Activated naive CD8-positive, alpha-beta T cell treated with anti-CD3 and anti-CD28 coated beads, Interleukin-2, amount 10 ng/mL, durations not matched to agents 7 days and 5 days (primary cell): ENCODE measurements around the gene PPP1R11. TPM values are rescaled to one million over a fixed set of nuclear protein-coding genes. Genes with fewer than 3 reads are reported as not detected.

Experiments
- ATAC-seq: fragments of 150-1000 bp; cut with Tn5 transposase; one replicate; pipeline ENCODE4 v1.10.0; 2021; ENCODE audit warnings: low read depth, moderate library complexity
- POLR2A ChIA-PET: fragments of 350-600 bp; sonication (Branson Sonifier 250); formaldehyde crosslinking; loops from one replicate; lab custom pipeline; 2021; ENCODE audit warnings: antibody characterized with exemption; lab: Charles Lee
- DNase-seq: peaks from one replicate; pipeline ENCODE4 v3.0.0; 2021
- H3K27ac Mint-ChIP-seq: one replicate; pipeline ENCODE4 v1.8.0; 2022; ENCODE audit warnings: mild to moderate bottlenecking, mixed read lengths
- H3K27me3 Mint-ChIP-seq: one replicate; pipeline ENCODE4 v1.8.0; 2022; ENCODE audit warnings: mild to moderate bottlenecking, moderate library complexity, mixed read lengths
- H3K36me3 Mint-ChIP-seq: one replicate; pipeline ENCODE4 v1.8.0; 2021; ENCODE audit warnings: mild to moderate bottlenecking, mixed read lengths
- H3K4me1 Mint-ChIP-seq: one replicate; pipeline ENCODE4 v1.8.0; 2021; ENCODE audit warnings: mixed read lengths
- H3K4me3 Mint-ChIP-seq: one replicate; pipeline ENCODE4 v1.8.0; 2022; ENCODE audit warnings: mild to moderate bottlenecking, moderate library complexity, mixed read lengths
- H3K9me3 Mint-ChIP-seq: one replicate; pipeline ENCODE4 v1.8.0; 2021; ENCODE audit warnings: mixed read lengths
- total RNA-seq, 2 experiments: library from RNA; stranded (reverse); gene quantifications; one replicate each; pipeline ENCODE4 v1.2.3, GENCODE V29; 2021

PPP1R11 gene
- total RNA-seq, 2 experiments from 2014 or later: 52.5 to 53.8 TPM

DNA sequence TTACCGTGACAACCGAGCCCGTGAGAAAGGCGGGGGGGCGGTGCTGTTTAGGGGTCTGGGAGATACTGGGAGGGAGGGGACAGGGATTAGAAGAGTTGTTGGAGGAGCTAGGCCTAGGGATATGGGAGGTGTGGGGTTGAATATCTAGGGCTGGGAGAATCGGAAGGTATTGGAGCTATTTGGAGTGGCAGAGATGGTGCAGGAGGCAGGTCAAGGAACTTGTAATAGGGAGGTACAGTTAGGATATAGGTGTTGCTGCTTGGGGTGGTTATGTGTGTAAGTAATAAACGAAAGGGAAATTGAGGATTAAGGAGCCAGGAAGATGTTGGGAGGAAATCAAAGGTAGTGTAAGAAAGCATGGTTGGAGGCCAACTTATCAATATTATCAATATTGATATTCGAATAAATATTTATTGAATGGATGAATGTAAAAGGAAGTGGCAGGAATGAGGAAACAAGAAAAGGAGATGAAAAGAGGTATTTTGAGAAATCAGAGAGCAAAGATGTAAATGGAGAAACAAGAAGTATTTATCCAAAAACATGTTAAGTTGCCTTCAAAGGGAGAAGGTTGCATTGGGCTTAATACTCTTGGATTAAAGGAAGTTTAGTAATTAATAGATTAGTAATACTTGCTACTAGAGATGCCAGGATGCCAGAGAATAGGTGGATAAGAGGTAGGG lies 602 bp downstream of the PPP1R11 start:
- Mint-ChIP-seq H3K27ac (peak overlapping the region; percentile 97), H3K4me1 (peaks cover 43% of the 10 kb centered on the region), H3K27me3 (peaks cover 19% of the 10 kb centered on the region), H3K4me3 (peak overlapping the region; percentile 97), H3K9me3 (no peaks in the 10 kb centered on the region), H3K36me3 (peaks cover 37% of the 10 kb centered on the region)
- no peak for DNase-seq
- POLR2A ChIA-PET: interaction anchor here (0.9 to 1.1 kb wide), 2 partner anchors 34 to 36 kb away, joined by 3 read pairs; no protein-coding TSS in a partner anchor
- no peak for ATAC-seq

DNA sequence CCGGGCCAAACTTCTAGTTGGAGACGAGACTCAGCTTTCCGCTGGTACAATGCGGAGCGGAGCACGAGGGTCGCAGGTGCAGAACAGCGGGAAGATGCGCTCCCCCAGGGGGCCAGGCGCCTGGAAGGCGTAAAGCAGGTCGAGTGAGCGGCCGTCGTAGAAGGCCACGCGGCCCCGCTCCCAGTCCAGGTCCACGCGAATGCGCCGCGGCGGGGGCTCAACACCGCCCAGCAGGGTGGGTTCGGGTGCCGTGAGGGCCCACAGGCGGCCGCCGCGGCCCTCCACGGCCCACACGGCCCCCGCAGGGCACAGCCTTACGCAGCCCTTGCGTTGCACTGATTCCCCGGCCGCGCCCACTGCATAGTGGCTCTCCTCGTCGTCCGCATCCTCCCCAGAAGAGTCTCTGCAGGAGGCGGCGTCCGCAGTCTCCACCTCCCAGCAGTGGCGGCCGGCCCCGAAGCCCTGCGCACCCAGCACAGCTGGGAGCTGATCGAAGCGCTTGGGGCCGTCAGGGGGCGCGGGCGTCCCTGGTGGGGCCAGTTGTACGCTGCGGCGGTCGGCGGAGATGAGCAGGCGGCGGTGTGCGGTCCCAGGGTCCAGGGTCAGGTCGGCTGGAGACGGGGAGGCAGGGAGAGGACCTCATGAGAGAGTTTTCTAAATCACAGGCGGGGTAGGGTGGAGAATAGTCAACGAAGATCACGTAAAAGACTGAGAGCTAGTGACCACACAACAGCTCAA lies 4.3 kb downstream of the PPP1R11 start:
- no peak overlapping the region for H3K27ac Mint-ChIP-seq
- POLR2A ChIA-PET: interaction anchor here (2.8 kb wide), 1 partner anchor 10 kb away, joined by 13 read pairs; the partner anchor contains the start of gene POLR1H

DNA sequence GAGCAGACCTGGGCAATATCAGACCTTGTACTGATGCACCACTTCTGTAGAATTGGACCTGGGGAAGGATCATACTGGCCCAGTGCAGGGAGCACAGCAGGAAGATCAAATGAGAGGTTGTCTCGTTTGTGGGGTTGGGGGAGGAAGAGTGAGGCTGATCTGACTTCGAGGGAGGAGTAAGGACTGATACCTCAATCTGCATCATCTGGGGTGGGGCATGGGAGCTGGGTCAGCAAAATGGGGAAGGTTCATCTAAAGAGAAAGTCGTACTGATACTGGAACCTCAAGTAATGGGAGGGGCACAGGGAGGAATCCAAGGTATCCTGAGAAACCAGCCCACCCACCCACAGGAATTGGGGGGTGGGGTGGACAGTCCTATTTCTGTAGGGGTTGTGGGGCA lies 4.9 kb downstream of the PPP1R11 start:
- Mint-ChIP-seq H3K27me3 (peaks cover 60% of the 10 kb centered on the region), H3K36me3 (peaks cover 25% of the 10 kb centered on the region), H3K4me1 (peaks cover 38% of the 10 kb centered on the region), H3K27ac (no peak overlapping the region), H3K9me3 (no peaks in the 10 kb centered on the region), H3K4me3 (no peak overlapping the region)
- no peak for DNase-seq
- POLR2A ChIA-PET: interaction anchor here (2.8 kb wide), 1 partner anchor 10 kb away, joined by 13 read pairs; the partner anchor contains the start of gene POLR1H
- no peak for ATAC-seq

More for the DNA sequence above, 4.3 kb downstream of the PPP1R11 start:
- Mint-ChIP-seq H3K27me3 (peaks cover 53% of the 10 kb centered on the region), H3K4me3 (peak overlapping the region; percentile 37), H3K36me3 (peaks cover 25% of the 10 kb centered on the region), H3K4me1 (peaks cover 34% of the 10 kb centered on the region), H3K9me3 (no peaks in the 10 kb centered on the region)
- no peak for ATAC-seq
- peak; percentile 59 for DNase-seq

DNA sequence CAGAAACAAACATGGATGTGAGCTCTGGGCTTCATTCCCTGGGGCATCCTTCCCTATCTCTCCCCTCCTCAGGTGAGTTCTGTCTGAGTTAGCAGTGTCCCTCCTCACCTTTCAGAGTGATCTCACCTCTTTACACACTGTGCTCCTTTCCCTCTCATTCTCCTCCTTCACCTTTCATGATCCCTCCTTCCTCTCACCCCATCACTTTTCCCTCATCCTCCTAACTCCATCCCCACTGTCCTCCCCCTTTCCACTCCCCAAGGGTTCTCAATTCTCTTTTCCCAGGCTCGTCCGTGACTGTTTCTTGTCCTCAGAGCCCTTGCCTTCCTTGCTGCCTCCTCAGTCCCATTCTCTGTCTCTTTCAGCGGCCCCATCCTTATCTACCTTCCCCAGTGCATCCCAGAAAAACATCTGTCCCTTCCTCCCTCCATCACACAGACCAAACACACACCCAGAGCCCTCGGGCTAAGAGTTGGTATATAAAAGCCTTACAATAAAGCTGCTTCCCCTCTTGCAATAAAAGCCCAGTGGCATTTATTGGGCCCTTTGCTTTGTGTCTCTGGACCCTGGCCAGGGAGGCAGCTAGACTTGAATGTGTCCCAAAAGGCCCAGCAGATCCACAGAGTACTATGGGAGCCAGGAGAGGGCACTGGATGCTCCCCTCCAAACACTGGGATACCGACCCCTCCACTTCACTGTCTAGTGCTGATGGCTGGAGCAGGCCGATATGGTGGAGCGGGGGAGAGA lies 6.7 kb downstream of the PPP1R11 start:
- H3K4me3 Mint-ChIP-seq: no peak overlapping the region
- POLR2A ChIA-PET: interaction anchor here (0.8 to 1.7 kb wide), 2 partner anchors 7 to 12 kb away, joined by 3 to 6 read pairs; partner anchors contain the start of gene PPP1R11
- ATAC-seq (no peak), DNase-seq (no peak)
- H3K9me3 Mint-ChIP-seq: no peaks in the 10 kb centered on the region
- peaks cover 66% of the 10 kb centered on the region for H3K27me3 Mint-ChIP-seq
- H3K27ac Mint-ChIP-seq: no peak overlapping the region
- H3K36me3 Mint-ChIP-seq: peaks cover 18% of the 10 kb centered on the region
- H3K4me1 Mint-ChIP-seq: peaks cover 37% of the 10 kb centered on the region

DNA sequence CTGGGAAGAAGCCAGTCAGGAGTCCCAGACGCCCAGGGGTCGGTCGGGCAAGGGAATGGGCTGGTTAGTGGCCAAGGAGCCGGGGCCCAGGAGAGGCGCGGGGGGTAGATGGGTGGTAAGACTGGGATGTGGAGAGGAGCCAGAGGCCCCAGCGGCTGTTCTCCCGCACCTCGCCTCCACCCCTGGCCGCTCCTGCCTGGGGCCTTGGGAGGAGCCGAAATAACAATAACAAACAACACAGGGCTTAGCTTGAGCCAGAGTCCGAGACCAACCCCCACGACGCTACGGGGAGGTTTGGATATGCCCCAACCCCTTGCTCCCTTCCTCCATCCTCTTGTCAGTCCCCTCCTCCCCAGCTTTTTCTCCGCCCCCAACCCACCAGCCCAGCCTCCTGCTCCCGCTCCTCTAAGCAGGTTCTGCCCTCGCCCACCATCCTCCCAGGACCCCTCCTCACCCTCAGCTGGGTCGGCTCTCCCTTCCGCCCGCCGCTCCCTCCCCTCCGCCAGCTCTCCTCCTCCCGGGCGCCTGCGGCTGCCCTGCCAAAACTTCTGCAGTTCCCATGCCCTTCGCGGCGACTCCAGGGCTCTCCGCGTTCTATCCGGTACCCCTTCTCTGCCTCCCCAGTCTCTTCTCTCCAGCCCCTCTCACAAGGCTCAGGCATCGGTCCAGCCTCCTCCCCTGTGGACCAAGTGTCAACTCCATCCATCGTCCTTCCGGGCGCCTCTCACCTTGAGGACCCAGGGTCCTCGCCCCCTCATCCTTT lies 7.5 kb downstream of the PPP1R11 start:
- Mint-ChIP-seq H3K27me3 (peaks cover 75% of the 10 kb centered on the region), H3K4me1 (peaks cover 36% of the 10 kb centered on the region), H3K27ac (no peak overlapping the region), H3K36me3 (peaks cover 21% of the 10 kb centered on the region), H3K9me3 (no peaks in the 10 kb centered on the region), H3K4me3 (peak overlapping the region; percentile 44)
- DNase-seq (no peak), ATAC-seq (no peak)
- POLR2A ChIA-PET: interaction anchor here (0.8 to 1.7 kb wide), 2 partner anchors 8 to 13 kb away, joined by 3 to 6 read pairs; partner anchors contain the start of gene PPP1R11

DNA sequence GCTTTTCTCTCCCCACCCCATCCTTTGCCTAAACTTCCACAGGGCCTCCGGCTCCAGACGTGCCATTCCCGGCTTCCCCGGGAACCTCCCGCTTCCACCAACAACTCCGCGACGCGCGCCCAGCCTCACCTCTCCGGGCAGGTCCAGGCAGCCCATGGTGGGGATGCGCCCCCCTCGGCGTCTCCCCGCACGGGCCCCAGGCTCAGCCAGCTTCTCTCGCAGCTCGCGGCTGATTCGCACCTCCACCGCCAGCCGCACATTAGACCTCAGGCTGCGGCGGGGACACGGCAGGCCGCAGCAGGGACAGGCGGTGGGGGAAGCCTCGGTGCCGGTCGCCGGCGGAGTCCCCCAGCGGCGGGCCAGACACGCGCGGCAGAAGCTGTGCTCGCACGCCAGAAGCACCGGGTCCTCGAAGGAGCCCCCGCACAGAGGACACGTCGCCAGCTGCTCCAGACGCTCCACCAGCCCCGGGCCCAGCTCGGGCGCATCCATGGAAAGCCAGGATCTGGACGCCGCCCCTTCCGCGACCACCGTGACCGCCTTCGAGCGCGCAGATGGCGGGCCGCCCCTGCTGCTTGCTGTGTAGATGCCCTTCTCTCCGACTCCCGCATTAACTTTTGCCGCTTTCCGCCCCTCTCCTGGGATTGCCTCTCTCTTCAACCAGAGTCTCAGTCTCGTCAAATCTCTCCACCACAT lies 8.2 kb downstream of the PPP1R11 start, which contains the start of gene RNF39:
Gene RNF39, minus strand, starts transcription at position 676 of the 696 bp plus-strand sequence. Its CDS starts 184 bp downstream, at position 492.
- Mint-ChIP-seq H3K27me3 (peaks cover 82% of the 10 kb centered on the region), H3K4me1 (peaks cover 34% of the 10 kb centered on the region), H3K4me3 (peak within 1 kb of the TSS; percentile 50), H3K27ac (peak within 1 kb of the TSS; percentile 27), H3K36me3 (peaks cover 14% of the 10 kb centered on the region), H3K9me3 (no peaks in the 10 kb centered on the region)
- POLR2A ChIA-PET: interaction anchor here (1.7 kb wide), 1 partner anchor 9 kb away, joined by 6 read pairs; the partner anchor contains the start of gene PPP1R11
- DNase-seq (peak; percentile 58), ATAC-seq (no peak)

DNA sequence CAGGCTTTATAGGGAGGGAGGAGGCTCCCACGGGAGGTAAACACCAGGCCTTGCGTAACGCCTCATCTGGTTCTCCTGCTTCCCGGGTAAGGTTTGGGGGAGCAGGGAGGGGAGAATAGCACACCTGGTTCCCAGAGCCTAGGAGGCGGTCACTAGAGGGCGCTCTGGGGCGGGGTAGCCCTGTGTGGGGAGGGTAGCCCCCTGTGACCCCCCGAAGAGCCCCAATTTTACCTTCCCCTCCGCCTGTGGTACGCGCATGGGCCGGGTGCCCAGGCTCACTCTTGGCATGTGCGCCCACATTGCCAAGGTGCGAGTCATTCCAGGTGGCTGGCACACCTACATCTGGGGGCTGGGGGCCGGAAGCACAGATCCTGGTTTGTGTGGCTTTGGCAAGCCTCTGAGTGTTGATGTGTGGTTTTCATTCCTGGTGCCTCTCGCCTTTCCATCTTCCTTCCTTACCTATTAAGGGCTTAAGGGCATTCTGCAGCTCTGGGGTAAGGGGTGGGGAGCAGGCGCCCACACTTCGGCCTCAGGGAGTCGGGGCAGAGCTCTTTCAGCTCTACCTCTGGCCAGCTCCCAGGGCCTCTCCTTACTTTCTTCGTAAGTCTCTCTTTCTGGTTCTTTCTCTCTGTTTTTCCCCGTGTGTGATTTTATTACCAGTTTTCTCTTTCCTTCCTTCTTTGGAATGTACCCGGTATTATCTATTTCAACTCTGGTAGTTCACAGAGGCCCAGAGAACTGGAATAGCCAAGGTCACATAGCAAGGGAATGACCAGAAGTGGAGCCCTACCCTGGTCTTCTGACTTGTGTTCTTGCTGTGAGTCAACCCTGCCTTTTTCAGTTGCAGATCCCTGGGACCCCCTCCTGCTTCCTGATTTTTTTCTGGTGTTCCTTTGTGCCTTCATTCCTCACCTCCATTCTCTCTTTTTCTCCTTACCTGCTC lies 9.1 kb downstream of the PPP1R11 start:
- H3K4me1 Mint-ChIP-seq: peaks cover 31% of the 10 kb centered on the region
- POLR2A ChIA-PET: interaction anchor here (1.7 kb wide), 1 partner anchor 10 kb away, joined by 6 read pairs; the partner anchor contains the start of gene PPP1R11
- H3K9me3 Mint-ChIP-seq: no peaks in the 10 kb centered on the region
- H3K36me3 Mint-ChIP-seq: peaks cover 8% of the 10 kb centered on the region
- peaks cover 77% of the 10 kb centered on the region for H3K27me3 Mint-ChIP-seq
- peak overlapping the region; percentile 50 for H3K4me3 Mint-ChIP-seq
- ATAC-seq (no peak), DNase-seq (peak; percentile 51)
- H3K27ac Mint-ChIP-seq: peak overlapping the region; percentile 27

DNA sequence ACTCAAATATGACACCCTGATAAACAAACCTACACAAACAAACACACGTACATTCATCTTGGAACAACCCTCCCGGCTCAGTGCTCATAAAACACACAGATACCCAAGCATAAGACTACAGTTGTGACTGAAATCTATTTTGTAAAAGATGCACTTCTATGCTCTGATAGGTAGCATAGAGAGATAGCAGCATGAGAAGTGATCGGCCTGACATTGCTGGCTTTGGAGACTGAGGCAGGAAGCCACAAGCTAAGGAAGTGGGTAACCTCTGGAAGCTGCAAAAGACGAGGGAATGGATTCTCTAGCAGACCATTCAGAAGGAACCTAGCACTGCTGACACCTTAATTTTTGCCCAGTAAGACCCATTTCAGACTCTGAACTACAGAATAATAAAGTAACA lies 10.2 kb downstream of the PPP1R11 start:
- DNase-seq (no peak), ATAC-seq (peak; percentile 69)
- Mint-ChIP-seq H3K4me1 (peaks cover 26% of the 10 kb centered on the region), H3K36me3 (peaks cover 4% of the 10 kb centered on the region), H3K27me3 (peaks cover 69% of the 10 kb centered on the region), H3K4me3 (peak overlapping the region; percentile 58), H3K27ac (peak overlapping the region; percentile 32), H3K9me3 (no peaks in the 10 kb centered on the region)
- POLR2A ChIA-PET: interaction anchor here (0.7 to 2.2 kb wide), 3 partner anchors 11 to 238 kb away, joined by 3 to 12 read pairs (median 5); partner anchors contain the start of gene POLR1H

DNA sequence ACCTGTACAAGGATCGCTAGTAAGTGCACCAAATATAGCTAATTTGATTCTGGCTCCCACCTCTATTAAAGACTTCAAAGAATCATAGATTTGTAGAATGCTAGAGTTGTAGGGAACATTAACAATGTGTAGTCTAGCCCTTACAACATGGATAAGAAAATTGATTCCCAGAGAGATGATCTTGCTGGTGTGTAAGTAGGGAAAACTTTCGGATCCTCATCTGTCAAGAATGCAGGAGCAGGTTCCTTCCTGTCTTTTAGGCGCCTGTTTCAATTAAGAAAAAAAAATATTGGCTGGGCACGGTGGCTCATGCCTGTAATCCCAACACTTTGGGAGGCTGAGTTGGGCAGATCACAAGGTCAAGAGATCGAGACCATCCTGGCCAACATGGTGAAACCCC lies 20.9 kb downstream of the PPP1R11 start:
- DNase-seq (no peak), ATAC-seq (no peak)
- Mint-ChIP-seq H3K27ac (no peak overlapping the region), H3K4me3 (no peak overlapping the region), H3K9me3 (no peaks in the 10 kb centered on the region), H3K36me3 (no peaks in the 10 kb centered on the region), H3K4me1 (peaks cover 4% of the 10 kb centered on the region), H3K27me3 (peaks cover 65% of the 10 kb centered on the region)
- POLR2A ChIA-PET: no interaction called here

DNA sequence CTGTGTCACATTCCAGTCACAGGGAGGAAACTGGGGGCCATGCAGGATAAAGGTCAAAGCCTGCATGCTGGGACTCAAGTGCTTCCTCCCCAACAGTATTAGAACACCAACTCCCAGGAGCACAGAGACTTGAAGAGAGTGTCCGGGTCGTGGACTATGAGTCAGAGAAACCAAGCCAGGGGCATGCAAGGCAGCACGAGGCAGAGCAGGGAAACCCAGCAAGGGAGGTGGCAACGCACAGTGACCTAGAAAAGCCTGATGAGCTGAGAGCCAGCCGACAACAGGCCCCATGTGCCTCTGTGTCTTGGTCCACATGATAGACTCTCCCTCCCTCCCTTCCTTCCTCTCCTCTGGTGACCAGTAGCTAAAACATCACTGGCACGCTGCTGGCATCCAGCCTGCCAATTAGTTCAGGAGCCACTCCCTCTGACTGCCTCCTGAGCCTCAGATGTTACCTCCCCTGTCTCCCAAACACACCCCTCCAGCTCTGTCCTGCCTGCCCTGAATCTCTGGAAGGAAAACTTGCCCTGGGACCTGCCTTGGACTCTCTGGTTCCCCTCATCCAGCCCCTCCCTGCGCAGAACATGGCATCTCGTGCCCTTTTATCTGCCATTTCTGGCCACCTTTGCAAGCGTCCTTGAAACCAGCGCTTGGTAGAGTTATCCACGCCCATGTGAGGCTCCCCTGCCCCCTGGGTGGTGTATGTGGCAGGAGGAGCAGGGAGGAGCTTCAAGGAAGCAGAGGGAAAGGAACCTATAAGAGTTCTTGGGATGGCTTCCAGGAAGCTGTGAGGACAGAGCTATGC lies 24.8 kb downstream of the PPP1R11 start:
- no peaks in the 10 kb centered on the region for H3K36me3 Mint-ChIP-seq
- ATAC-seq (no peak), DNase-seq (no peak)
- POLR2A ChIA-PET: no interaction called here
- peaks cover 4% of the 10 kb centered on the region for H3K4me1 Mint-ChIP-seq
- peaks cover 82% of the 10 kb centered on the region for H3K27me3 Mint-ChIP-seq
- H3K27ac Mint-ChIP-seq: peak overlapping the region; percentile 15
- H3K9me3 Mint-ChIP-seq: no peaks in the 10 kb centered on the region
- no peak overlapping the region for H3K4me3 Mint-ChIP-seq
